GM19324 (cell line): ENCODE data around the gene FMNL2.

ENCODE experiments used
- ATAC-seq: cut with Tn5 transposase; IDR thresholded peaks from one replicate; pipeline ENCODE4 v1.9.1; 2021; ENCODE audit warnings: mild to moderate bottlenecking, moderate library complexity; ENCODE audit not compliant: unreplicated experiment, low FRiP score

Gene FMNL2

DNA sequence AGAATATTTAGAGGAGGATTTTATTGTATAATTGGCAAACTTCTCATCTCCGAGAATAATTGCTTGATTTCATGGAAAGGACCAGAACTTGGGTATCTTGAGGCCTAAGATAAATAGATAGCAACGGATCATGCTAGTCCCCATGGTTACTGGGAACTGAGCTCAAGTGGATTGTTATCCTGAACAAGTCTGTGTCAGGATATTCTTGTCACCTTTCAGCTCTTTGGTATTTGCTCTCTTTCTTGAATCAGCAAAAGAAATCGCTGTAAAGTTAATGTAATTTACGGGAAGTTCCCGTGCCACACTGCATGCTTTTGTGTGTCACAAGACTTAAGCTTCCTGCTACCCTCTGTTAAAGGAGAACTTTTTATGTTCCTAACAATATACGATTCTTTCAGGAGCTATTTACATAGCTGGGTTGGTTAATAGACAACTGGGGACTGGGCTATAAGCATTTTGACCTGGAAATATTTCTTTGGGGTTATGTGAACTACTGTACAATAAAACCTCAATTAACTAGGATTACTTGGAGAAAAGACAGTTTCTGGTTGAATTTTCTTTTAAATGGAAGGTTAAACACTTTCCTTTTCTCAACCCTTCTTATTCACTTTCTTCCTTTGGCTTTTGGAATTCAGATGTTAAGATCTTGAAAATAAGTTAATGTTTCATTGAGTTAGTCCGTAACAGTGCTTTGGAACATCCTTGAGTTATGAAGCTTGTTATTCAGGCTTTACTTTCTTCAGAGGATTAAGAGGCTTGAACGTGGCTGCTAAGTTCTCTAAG, 151.2 kb downstream of the FMNL2 start:
- no peak for ATAC-seq

DNA sequence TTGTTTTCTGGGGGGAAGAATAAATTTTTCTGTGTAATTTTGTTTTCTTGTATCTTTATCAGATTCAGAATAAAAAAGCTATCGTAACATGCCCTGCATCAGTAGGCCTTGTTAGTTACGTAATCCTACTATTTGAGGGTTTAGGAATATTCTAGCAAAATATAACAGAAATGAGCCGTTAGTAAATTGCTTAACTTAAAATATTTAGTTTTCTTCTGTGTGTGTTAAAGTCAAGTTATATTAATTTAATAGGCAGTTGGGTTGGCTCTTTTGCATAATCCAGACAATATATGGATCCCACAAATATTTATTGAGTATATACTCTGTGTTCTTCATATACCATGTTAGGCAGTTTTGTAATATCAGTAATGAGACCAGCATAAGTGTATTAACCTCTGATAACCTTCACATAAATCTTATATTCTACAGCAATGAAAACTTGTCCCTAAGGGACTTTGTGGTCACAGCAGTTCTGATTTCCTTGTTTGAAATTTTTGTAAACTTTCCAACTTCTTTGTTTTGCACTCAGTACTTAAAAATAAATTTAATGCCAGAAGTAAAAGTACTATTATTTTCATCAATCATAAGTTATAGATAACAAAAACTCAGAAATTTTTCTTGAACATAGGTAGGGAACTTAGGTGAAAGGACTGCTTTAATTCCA, 151.9 kb downstream of the FMNL2 start:
- no peak for ATAC-seq

GRCh38 chr2:152488075-152488474, 153.1 kb downstream of the FMNL2 start:
- ATAC-seq, result no peak

DNA sequence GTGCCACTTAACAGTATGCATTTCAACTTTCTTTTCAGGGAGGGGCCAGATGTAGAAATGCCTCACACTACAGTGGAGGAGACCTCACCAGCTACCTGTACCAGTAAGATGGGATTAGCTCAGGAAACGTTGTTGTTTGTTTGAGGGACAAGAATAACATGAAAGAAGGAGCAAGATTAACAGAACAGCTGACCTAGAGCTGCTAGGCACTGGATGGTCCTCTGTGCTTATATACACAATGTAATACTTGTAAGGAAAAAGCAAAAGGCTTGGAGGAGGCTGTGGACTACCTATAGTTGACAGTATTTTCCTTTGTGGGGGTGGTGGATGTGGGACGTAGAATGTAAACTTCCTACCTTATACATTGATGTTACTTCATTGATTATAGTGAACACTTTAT, 154.4 kb downstream of the FMNL2 start:
- no peak for ATAC-seq

GRCh38 chr2:152490686-152491455, 155.9 kb downstream of the FMNL2 start:
- no peak for ATAC-seq

DNA sequence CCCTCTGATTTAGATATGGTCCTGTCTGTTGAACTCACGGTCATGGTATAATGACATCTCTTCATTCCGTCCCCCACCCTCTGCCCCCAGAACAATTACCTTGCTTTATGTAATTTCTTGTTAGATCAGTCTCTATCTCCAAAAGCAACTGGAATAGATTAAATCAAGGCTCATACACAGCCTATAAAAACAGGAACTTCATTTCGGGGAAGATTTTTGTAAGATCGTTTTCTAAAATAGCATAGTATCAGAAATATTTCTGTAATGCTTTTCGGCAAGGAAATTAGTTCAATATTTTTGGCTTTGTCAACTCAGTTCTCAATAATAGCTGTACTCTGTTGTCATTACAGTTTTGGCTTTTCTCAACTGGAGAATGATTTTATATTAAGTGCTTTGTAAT, 157.2 kb downstream of the FMNL2 start:
- ATAC-seq, result no peak

- no peak for ATAC-seq
These were observed 157.9 kb downstream of the FMNL2 start for GRCh38 chr2:152492911-152493310.

DNA sequence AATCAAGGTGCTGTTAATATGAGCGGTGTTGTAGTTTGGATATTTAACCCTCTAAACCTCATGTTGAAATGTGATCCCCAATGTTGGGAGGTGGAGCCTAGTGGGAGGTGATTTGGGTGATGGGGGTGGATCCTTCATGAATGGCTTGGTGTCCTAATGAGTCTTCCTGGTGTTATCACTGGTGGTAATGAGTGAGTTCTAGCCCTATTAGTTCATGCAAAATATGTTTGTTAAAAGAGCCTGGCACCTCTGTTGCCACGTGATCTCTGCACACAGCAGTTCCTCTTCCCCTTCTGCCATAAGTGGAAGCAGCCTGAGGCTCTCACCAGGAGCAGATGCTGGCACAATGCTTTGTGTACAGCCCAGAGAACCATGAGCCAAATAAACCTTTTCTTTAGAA, 158.4 kb downstream of the FMNL2 start:
- no peak for ATAC-seq

DNA sequence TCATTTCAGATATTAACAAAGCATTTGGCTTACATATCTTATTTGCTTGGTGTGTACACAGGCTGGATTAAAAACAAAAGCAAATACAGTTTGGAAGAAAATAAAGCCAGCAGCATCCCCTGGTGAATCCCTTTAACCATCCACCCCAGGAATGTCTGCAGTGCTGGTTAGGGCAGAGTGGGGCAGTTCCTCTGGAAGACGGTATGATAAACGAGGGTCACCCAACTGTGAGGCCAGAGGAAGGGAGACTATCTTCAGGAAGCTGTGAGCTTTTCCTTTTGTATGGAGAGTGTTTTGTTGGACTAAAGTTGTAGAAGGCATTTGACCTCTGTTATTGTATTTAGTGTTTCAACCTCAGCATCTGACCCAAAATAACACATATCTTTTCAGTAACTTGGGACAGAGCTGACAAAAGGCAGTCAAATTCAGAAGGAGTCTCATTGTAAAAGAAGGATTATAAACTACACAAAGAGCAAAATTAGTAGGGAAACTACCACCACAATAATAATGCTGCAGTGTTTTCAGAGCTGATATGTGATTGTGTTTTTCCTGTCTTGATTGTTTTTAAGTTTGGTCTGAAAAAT, 159.1 kb downstream of the FMNL2 start:
- ATAC-seq, result no peak

DNA sequence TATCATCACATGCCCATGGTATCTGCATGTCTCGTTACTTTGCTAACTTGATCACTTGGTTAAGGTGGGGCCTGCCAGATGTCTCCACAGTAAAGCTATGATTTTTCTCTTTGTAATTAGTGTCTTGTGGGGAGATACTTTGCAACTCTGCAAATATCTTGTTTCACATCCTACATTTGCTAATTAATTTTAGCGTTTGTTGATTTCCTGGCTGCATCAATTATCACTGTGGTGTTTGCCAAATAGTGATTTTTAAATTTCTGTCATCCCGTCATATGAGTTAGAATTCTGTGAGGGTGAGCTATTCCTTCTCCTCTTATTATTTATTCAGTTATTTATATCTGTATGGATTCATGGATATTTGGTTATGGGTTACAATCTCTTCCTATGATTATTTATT, 161.4 kb downstream of the FMNL2 start:
- no peak for ATAC-seq

GRCh38 chr2:152497481-152498052, 162.6 kb downstream of the FMNL2 start:
- ATAC-seq, result no peak

DNA sequence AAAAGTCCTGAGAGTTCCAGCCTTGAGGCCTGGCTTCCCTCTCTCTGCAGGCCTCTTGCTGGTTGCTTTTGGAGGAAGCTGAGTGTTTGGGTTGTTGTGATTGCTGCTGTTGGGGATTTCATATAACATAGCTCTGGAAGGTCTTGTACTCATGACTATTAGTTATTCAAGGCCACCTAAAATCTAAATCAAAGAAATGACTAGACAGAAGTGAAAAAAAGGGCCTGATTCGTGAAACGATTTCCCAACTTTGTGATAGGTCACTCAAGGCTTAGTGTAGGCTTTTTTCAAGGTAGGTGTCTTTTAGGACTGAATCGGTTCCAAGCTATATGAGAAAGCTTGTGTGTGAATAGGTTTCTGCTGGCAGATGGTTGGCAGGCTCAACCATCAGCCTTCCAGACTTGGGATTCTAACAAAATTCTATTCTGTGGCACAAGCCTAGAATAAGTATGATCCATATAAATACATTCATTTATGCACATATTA, 164.4 kb downstream of the FMNL2 start:
- ATAC-seq, result no peak

GRCh38 chr2:152499896-152500735, 165.1 kb downstream of the FMNL2 start:
- ATAC-seq, result no peak

DNA sequence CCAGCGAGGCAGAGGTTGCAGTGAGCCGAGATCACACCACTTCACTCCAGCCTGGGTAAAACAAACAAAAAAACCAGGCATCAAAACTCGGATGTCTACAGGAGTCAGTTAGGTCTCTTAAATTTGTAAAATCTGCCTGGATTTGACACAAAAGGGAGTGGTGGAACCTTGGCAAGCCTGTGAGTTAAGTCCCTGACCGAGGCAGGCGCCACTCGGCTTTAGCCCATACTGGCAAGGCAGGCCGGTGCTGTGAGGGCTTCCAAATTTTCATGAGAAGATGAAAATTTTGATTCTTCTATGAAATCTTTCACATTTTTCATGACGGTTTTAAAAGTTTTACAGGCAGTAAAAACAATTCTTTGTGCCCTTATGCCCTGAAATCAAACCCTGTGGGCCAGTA, 165.8 kb downstream of the FMNL2 start:
- ATAC-seq, result no peak

DNA sequence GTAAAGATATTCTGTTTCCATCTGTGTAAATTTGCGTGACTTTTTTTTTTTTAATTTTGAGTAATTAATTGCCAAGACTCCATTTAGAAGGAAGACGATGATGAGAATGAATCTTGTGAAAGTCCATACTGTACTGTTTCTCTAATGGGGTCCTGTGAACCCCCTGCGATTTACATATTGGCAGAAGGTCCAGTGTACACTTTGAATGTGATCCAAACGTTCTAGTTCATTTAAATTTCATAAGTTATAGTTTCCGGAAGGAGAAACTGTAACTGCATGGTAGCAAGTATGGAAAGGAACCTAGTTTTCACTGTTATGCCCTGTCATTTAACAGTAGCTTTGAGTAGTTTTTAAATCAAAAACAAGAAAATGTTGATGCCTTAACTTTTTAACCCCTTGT, 166.7 kb downstream of the FMNL2 start:
- no peak for ATAC-seq

GRCh38 chr2:152504618-152505017, 169.6 kb downstream of the FMNL2 start:
- no peak for ATAC-seq

DNA sequence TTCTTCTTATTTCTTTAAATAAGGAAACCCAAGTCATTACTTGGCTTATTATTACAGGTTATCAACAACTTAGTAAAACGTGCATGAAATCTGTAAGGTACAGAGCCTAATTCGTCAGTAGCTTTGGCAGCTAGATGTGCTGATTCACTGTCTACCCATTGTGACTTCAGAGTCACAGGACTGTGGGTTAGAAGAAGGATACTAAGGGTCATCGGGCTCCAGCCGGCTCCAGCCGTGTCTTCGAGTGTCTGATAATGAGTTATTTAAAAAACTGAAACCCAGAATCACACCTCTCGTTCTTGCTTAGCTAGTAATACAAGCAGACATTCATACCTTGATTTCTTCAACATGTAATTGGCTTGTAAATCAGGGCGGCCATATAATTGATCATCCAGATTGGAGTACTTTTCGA, 170.5 kb downstream of the FMNL2 start:
- no peak for ATAC-seq

DNA sequence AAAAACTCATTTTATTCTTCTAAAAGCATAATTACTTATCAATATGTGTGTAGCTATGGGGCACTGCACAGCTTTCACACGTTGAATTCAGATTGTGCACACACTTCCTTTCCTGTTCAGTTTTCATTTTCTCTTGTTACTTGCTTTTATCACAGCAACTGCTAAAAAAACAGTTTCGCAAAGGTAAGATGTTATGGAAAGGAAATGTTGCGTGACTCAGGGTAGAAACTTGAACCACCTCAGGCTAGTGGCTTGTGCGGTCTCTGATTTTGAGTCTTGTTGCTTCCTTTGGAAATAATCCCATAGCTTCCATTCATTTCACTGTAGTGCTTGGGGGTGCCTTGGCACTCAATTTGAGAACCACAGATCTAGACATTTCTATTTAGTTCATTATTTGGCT, 171.9 kb downstream of the FMNL2 start:
- no peak for ATAC-seq

DNA sequence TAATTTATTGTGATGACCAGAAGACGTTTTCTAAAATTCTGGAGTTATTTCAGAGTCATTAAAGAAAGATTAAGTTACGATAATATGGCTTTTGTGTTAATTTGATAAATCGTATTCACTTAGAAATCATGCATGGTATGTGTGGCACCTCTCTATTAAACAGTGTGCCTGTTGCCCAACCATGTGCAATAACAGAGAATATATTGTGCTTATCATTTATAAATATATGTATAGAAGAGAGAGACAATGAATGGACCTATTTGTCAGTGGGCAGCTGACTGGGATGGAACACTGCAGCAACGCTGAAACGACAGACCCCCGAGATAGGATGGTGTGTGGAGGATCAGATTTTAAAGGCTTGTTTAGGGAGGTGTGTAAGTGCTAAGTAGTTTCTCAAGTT, 172.9 kb downstream of the FMNL2 start:
- no peak for ATAC-seq

DNA sequence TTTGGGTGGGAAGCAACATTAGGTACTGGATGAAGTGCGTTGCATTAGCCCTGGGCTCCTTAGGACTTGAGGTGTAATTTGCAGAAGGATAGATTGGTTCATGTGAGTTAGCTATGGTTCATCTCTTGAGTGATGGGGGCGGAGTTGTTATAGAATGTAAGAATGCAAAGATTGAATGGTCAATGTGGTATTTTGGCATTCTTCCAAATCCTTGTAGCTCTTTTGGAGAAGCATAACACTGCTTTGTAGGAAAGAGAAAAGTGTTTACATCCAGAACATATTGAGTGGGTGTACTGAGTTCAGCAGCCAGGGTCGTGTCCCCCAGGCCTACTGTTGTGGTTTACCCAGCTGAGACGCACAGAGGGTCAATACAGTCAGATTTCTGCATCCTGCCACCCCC, 173.5 kb downstream of the FMNL2 start:
- no peak for ATAC-seq
